Esophagus squamous epithelium (tissue), 5 donors: Measurements from ENCODE around the gene GBE1. TPM values are rescaled to one million over a fixed set of nuclear protein-coding genes. Genes with fewer than 3 reads are reported as not detected.
A peak's percentile ranks its signal among the peaks of the same experiment; 100 is the strongest.

Experiments used
- DNase-seq: peaks from one replicate; lab custom pipeline; 2025; lab: John Stamatoyannopoulos, UW
- H3K27ac ChIP-seq, 4 donors: fragments of 200-600 bp; sonication (generic); one replicate each; pipeline ENCODE4 v1.5.1; 2016 to 2019; ENCODE audit warnings: mild to moderate bottlenecking in 1 of 4
- H3K27me3 ChIP-seq, 4 donors: fragments of 200-600 bp; sonication (generic); 1 replicate in 3 of 4; 2 replicates in 1 of 4; pipeline versions ENCODE4 v1.5.1 to v1.6.0; 2017 to 2021; ENCODE audit warnings: antibody characterized with exemption in 1 of 4
- H3K36me3 ChIP-seq, 3 donors: fragments of 200-600 bp; sonication (generic); one replicate each; pipeline ENCODE4 v1.5.1; 2016 to 2019
- H3K4me1 ChIP-seq, 3 donors: fragments of 200-600 bp; sonication (generic); one replicate each; pipeline ENCODE4 v1.5.1; 2017 to 2019
- H3K4me3 ChIP-seq, 4 donors: fragments of 200-600 bp; sonication (generic); 1 replicate in 3 of 4; 2 replicates in 1 of 4; pipeline ENCODE4 v1.5.1; 2016 to 2019; ENCODE audit warnings: mild to moderate bottlenecking in 2 of 4, moderate library complexity in 1 of 4
- H3K9me3 ChIP-seq, 3 donors: fragments of 200-600 bp; sonication (generic); one replicate each; pipeline ENCODE4 v1.5.1; 2016 to 2019
- POLR2A ChIP-seq, 4 donors: fragments of 450-650 bp; IDR thresholded peaks; one replicate each; pipeline ENCODE4 v1.6.1; 2017; ENCODE audit warnings: antibody characterized with exemption in 4 of 4, mild to moderate bottlenecking in 4 of 4, moderate library complexity in 3 of 4
- WGBS, 2 donors: methylation state at CpG; one replicate each; pipeline ENCODE4 v1.1.5; 2018; 5-methylcytosine and 5-hydroxymethylcytosine counted together
- intact Hi-C: fragments of 100-400 bp; cut with DNase I; formaldehyde crosslinking; loops from one replicate; pipeline ENCODE4 v1.15.0; 2022
- total RNA-seq, 4 donors: library from RNA; depleted of rRNA; stranded (reverse); fragments of >200 nt; gene quantifications; one replicate each; pipeline ENCODE4 v1.1.0, GENCODE V29; 2016
- TF ChIP-seq, protein P1 (sequence below), 6 experiments: fragments of 450-650 bp in 4 of 6; fragments of 200-600 bp in 2 of 6; sonication (generic) in 2 of 6; IDR thresholded peaks; one replicate each; pipeline ENCODE4 v1.5.1; 2016 to 2019; ENCODE audit warnings: antibody characterized with exemption in 6 of 6, mild to moderate bottlenecking in 4 of 6, moderate library complexity in 4 of 6
- donor health status: DM: yes; HTN: yes; CAD: no.

Gene GBE1
- total RNA-seq, 4 donors from 2014 or later, result 19.2 to 37.2 (median 29.7) TPM

DNA sequence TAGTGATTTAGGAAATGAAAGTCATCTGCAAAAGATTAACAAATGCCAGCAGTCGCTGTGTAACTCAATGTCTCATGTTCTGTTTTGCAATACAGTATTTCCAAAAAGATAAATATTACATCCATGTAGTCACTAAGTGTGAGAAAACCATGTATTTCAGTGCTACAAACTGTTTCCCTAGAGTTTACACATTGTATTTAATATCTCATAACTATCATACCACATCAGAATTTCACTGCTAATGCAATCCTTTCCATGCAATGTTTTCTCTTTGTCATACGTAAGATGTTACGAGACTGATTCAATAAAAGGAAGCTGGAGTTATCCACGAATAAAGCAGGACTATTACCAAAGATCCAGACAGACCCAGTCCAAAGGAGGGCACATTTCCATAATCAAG, 269.4 kb downstream of the GBE1 start:
- Histone ChIP-seq H3K27ac (peak overlapping the region in 1 of 4 donors; percentile 45), H3K4me1 (no peaks in the 10 kb centered on the region), H3K4me3 (no peak overlapping the region), H3K27me3 (no peaks in the 10 kb centered on the region), H3K36me3 (peaks cover 0 to 4% (median 0%) of the 10 kb centered on the region in 3 donors), H3K9me3 (no peaks in the 10 kb centered on the region)
- intact Hi-C loops, result no loop called here
- TF ChIP-seq, protein P1, sequence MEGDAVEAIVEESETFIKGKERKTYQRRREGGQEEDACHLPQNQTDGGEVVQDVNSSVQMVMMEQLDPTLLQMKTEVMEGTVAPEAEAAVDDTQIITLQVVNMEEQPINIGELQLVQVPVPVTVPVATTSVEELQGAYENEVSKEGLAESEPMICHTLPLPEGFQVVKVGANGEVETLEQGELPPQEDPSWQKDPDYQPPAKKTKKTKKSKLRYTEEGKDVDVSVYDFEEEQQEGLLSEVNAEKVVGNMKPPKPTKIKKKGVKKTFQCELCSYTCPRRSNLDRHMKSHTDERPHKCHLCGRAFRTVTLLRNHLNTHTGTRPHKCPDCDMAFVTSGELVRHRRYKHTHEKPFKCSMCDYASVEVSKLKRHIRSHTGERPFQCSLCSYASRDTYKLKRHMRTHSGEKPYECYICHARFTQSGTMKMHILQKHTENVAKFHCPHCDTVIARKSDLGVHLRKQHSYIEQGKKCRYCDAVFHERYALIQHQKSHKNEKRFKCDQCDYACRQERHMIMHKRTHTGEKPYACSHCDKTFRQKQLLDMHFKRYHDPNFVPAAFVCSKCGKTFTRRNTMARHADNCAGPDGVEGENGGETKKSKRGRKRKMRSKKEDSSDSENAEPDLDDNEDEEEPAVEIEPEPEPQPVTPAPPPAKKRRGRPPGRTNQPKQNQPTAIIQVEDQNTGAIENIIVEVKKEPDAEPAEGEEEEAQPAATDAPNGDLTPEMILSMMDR (IDR thresholded peaks at IDR 0.05), result no peak
- TF ChIP-seq POLR2A (IDR thresholded peaks at IDR 0.05), result no peak
- 53 to 78% methylated on average over 4 of the region's 4 CpGs for WGBS, 2 donors
- no peak for DNase-seq

DNA sequence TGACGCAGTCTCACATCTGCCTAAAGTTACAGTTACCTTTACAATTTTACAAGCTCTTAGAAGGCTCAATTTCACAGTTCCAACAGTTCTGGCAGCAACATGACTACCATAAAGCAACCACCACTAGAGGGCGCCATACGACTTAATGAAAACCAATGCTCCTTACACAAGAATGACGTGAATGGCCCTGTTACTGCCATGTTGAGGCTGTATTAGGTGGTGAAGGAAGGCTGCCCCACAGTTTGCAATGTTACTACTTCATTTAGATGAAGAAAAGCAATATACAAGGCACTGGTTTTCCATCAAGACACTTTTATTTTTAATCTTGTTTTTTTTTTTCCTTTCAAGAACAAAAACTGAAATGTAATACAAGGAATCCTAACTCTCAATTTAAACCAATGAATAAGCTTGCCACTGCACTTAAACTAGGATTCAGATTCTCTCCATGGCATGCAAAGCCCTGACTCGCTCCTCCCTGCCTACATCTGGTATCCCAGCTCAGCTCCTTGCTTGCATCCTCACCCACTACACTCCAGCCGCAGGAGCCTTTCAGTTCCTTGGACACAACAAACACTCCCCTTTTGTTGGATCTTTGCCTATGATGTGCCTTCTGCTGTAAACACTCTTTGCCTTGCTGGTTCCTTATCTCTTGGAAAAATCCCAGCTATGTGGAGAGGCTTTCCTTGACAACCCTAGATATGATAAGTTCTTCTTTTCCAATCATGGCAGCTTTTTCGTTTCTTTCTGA, 270.7 kb downstream of the GBE1 start:
- no peak for DNase-seq
- Histone ChIP-seq H3K4me1 (peaks cover 0 to 3% (median 0%) of the 10 kb centered on the region in 3 donors), H3K9me3 (no peaks in the 10 kb centered on the region), H3K36me3 (peaks cover 0 to 4% (median 0%) of the 10 kb centered on the region in 3 donors), H3K27ac (no peak overlapping the region), H3K4me3 (no peak overlapping the region), H3K27me3 (no peaks in the 10 kb centered on the region)
- intact Hi-C loops, result no loop called here
- TF ChIP-seq, protein P1 (IDR thresholded peaks at IDR 0.05), result peak; percentile 47 to 73 (median 62)
- no peak for TF ChIP-seq POLR2A (IDR thresholded peaks at IDR 0.05)
- 48 to 51% methylated on average over 7 of the region's 7 CpGs for WGBS, 2 donors

DNA sequence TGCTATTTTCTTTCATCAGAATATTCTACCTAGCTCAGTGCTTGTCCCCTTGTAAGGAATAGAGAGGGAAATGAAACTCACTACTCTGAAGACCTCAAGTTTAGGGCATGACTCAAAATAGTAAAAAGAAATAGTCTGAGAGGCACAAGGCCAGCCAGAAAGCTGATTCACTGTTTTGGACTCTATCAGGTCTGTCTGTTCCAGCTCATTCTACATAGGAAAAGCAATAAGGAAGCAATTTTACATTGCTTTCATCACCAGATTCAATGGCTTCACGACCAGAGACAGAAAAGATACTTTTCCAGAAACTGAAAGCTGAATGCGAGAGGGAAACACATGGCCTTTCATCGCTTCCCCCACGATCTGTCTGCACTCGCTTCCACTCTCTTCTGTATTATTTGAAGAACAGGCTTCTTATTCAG, 276.0 kb downstream of the GBE1 start:
- Histone ChIP-seq H3K4me1 (peaks cover 0 to 11% (median 0%) of the 10 kb centered on the region in 3 donors), H3K9me3 (no peaks in the 10 kb centered on the region), H3K27me3 (no peaks in the 10 kb centered on the region), H3K36me3 (peaks cover 0 to 4% (median 0%) of the 10 kb centered on the region in 3 donors), H3K27ac (peak overlapping the region in 1 of 4 donors; percentile 25), H3K4me3 (peak overlapping the region in 1 of 4 donors; percentile 22)
- 26 to 35% methylated on average over 5 of the region's 5 CpGs for WGBS, 2 donors
- intact Hi-C loops, result no loop called here
- DNase-seq, result no peak
- no peak for TF ChIP-seq POLR2A (IDR thresholded peaks at IDR 0.05)
- TF ChIP-seq, protein P1 (IDR thresholded peaks at IDR 0.05), result no peak

DNA sequence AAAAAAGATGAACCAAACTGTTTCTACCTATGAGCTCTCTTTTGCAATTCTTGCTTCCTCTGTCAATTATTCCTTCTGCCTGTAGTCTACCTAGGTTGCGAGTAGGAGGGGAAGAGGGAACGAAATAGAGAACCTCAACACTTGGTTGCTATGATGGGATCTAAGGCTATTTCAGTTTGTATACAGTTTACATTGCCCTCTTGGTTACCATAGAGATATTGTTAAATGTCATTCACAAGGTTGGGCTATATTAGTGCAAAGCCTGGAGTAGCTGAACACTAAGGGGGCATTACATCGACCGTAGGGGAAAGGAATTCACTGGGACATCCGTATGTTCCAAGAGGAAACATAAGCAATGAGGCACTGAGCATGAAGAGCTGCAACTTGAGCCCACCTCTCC, 276.9 kb downstream of the GBE1 start:
- Histone ChIP-seq H3K4me3 (no peak overlapping the region), H3K27me3 (no peaks in the 10 kb centered on the region), H3K36me3 (peaks cover 0 to 4% (median 0%) of the 10 kb centered on the region in 3 donors), H3K9me3 (no peaks in the 10 kb centered on the region), H3K27ac (no peak overlapping the region), H3K4me1 (peaks cover 0 to 11% (median 0%) of the 10 kb centered on the region in 3 donors)
- intact Hi-C loops, result no loop called here
- DNase-seq, result no peak
- 66 to 83% methylated on average over 5 of the region's 5 CpGs for WGBS, 2 donors
- no peak for TF ChIP-seq POLR2A (IDR thresholded peaks at IDR 0.05)
- TF ChIP-seq, protein P1 (IDR thresholded peaks at IDR 0.05), result no peak

DNA sequence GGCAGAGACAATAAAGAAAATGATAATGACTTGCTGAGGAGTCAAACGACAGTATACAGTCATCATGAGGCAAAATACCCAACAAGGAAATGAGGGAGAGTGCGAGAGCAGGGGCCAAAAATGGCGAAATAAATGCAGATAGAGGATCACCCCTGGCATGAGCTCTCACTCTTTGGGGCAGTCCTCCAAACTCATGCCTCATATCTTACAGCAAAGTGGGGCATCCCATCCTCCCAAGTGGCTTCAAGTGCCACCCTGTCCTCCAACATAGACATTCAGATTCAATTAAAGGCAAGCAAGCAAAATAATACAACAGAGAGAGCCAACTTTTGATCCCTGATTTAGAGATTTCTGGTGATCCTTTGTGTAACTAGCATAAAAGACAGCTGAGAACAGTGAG, 278.4 kb downstream of the GBE1 start:
- H3K4me1 ChIP-seq, result peaks cover 0 to 11% (median 0%) of the 10 kb centered on the region in 3 donors
- no peak for TF ChIP-seq POLR2A (IDR thresholded peaks at IDR 0.05)
- TF ChIP-seq, protein P1 (IDR thresholded peaks at IDR 0.05), result no peak
- peaks cover 0 to 2% (median 0%) of the 10 kb centered on the region in 3 donors for H3K36me3 ChIP-seq
- H3K27ac ChIP-seq, result no peak overlapping the region
- intact Hi-C loops, result no loop called here
- H3K9me3 ChIP-seq, result no peaks in the 10 kb centered on the region
- DNase-seq, result no peak
- no peaks in the 10 kb centered on the region for H3K27me3 ChIP-seq
- WGBS, 2 donors, result 85% methylated on average over 3 of the region's 3 CpGs
- H3K4me3 ChIP-seq, result no peak overlapping the region
